PFSK-1 (cell line): ENCODE results near the gene UBE2E3.

ENCODE experiments used
- POLR2AphosphoS5 ChIP-seq: IDR thresholded peaks from 2 replicates; pipeline ENCODE4 v1.6.1; 2012; ENCODE audit warnings: low read depth, mild to moderate bottlenecking, control low read depth, low read length, moderate library complexity
- SIN3A ChIP-seq: IDR thresholded peaks from 2 replicates; pipeline ENCODE4 v1.6.1; 2012; ENCODE audit warnings: mild to moderate bottlenecking, low read length, moderate library complexity, borderline replicate concordance; ENCODE audit not compliant: insufficient read depth
- TF ChIP-seq, protein P1 (sequence below), 2 experiments: IDR thresholded peaks; 2 replicates each; pipeline versions ENCODE4 v1.6.1 to v1.8.0; 2011 to 2012; ENCODE audit warnings: low read depth in 2 of 2, low read length in 2 of 2, control low read depth in 1 of 2, inconsistent platforms in 1 of 2, mild to moderate bottlenecking in 1 of 2, moderate library complexity in 1 of 2; ENCODE audit not compliant: insufficient read depth in 1 of 2

DNA sequence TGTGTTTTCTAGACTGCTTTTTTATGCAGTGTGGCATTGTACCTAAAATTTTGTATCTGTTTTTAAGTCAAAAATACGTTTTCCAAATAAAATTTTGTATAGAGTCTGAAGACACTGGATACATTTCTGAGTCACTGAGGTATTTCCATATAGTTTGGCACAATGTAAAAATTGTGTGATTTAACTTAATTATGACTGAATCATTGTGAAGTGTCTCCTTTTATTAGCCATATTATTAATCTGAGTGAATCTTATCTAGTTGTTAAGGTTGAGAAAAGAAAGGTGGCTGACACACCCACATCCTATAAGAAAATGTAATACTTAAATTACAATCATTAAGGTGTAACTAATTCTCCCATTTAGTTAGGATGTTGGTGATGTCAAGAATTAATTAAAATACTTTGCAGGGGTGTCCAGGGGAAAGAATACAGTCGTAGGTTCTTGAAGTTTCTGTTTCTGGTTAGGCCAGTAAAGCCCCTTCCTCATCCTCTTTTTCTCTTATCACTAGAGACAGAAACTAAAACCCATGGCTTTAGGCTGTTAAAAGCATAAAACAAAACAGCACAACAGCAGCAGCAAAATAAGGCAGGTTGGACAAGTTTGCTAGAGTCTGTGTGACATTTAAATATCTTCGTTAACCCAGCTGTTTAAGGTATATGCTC lies 71.6 kb downstream of the UBE2E3 start:
- TF ChIP-seq POLR2AphosphoS5: no peak
- TF ChIP-seq SIN3A: no peak
- TF ChIP-seq, protein P1, sequence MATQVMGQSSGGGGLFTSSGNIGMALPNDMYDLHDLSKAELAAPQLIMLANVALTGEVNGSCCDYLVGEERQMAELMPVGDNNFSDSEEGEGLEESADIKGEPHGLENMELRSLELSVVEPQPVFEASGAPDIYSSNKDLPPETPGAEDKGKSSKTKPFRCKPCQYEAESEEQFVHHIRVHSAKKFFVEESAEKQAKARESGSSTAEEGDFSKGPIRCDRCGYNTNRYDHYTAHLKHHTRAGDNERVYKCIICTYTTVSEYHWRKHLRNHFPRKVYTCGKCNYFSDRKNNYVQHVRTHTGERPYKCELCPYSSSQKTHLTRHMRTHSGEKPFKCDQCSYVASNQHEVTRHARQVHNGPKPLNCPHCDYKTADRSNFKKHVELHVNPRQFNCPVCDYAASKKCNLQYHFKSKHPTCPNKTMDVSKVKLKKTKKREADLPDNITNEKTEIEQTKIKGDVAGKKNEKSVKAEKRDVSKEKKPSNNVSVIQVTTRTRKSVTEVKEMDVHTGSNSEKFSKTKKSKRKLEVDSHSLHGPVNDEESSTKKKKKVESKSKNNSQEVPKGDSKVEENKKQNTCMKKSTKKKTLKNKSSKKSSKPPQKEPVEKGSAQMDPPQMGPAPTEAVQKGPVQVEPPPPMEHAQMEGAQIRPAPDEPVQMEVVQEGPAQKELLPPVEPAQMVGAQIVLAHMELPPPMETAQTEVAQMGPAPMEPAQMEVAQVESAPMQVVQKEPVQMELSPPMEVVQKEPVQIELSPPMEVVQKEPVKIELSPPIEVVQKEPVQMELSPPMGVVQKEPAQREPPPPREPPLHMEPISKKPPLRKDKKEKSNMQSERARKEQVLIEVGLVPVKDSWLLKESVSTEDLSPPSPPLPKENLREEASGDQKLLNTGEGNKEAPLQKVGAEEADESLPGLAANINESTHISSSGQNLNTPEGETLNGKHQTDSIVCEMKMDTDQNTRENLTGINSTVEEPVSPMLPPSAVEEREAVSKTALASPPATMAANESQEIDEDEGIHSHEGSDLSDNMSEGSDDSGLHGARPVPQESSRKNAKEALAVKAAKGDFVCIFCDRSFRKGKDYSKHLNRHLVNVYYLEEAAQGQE (IDR thresholded peaks at IDR 0.05; ENCODE audit: insufficient read depth in 1 of 2, low read depth in 2 of 2, low read length in 2 of 2): no peak
